ENCODE measurements around the gene AIFM3. TPM values are rescaled to one million over a fixed set of nuclear protein-coding genes. Genes with fewer than 3 reads are reported as not detected.
"Not testable (repeated sequence)": the region's sequence is repeated elsewhere in the genome, so short reads cannot be mapped to it uniquely, and the experiment has no call there.

Gene AIFM3
- polyA plus RNA-seq, 1 donor = 0.68 TPM

DNA sequence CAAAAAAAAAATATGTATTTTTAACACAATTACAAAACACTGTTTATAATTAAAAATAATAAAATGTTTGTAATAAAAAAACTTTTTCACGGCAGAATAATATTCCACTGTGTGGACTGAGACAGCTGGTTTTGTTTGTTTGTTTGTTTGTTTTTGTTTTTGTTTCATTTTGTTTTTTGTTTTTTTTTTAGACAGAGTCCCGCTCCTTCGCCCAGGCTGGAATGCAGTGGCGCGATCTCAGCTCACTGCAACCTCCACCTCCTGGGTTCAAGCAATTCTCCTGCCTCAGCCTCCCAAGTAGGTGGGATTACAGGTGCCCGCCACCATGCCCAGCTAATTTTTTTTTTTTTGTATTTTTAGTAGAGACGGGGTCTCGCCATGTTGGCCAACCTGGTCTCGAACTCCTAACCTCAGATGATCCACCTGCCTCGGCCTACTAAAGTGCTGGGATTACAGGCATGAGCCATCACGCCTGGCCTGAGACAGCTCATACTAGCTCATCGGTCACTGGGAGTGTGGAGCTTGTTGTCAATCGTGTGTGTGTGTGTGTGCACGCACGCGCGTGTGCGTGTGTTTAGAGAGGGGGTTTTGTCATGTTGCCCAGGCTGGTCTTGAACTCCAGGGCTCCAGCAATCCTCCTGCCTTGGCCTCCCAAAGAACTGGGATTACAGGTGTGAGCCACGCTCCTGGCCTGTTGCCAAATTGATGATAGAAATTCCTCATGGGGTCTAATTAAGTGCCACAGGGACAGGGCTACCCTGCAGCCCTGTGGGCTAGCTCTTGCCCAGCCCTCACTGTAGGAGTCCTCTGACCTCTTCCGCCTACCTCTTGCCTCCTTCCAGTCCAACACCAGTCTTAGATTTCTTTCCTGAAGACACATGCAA is 7.2 kb upstream of the AIFM3 start:
- no peak for DNase-seq

- DNase-seq = no peak
Observed at GRCh38 chr22:20960609-20961008, 6.4 kb upstream of the AIFM3 start.

DNA sequence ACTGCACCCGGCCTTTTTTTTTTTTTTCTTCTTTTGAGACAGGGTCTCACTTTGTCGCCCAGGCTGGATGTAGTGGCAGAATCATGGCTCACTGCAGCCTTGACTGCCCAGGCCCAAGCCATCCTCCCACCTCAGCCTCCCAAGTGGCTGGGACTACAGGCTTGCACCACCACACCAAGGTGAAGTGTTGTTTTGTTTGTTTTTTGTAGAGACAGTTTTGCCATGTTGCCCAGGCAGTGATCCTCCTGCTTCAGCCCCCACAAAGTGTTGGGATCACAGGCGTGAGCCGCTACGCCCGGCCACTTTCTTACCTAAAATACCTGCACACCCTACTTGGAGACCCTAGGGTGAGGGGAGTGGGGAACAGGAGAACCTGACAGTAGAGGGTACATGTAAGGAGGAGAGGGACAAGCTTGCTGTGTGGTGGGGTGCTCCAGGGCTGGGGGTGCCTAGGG is 4.5 kb upstream of the AIFM3 start:
- no peak for DNase-seq

DNA sequence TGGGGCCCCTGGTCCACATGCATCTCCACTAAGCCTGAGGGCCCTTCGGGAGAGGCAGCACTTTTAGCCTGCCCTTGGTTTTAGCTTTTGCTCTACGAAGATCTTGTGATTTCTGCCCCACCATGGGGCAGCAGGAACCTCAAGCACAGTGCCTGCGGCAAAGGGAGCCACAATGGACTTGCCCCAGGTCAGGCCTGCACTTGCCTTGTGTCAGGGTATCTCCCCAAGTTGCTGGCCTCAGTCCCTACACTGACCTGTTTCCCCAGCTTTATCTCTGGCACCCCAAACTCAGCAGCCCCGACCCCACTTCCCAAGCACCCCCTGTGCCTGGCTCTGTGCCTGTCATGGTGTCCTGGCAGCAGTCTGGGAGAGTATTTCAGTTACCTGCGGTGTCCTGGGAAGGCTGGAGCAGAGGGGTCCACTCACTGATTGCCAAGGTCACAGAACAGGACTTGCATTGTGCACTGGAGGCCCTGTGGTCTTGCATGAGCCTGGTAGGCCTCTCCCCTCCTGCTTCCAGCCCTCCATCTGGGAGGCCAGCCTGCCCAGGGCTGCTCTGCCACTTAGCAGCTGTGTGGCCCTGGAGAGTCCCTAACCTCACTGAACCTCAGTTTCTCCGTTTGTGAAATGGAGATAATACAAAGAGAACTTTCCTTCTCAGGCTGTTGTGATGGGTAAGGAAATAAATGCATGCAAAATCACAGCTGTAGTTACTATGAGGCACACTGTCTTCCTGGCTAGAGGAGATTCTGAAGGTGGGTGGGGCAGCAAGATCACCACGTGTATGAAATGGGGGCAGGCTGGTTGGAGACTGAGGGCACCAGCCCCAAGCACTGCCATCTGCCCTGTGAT is 3.6 kb upstream of the AIFM3 start:
- no peak for DNase-seq

GRCh38 chr22:20964090-20964798 is 2.8 kb upstream of the AIFM3 start:
- DNase-seq = no peak

DNA sequence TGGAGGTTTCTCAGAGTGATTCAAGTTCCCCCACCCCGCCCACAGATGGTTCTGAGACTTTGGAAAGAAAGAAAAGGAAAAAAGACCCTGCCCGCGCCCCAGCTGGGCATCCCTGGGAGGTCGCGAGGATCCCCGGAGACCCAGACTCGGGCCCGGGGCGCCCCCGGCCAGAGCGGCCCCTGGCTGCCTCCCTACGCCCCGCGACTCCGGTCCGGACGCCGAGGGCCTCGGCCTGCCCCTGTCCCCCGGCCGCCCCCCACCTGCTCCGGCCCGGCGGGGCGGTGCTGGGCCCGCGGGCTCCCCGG is 2.3 kb upstream of the AIFM3 start:
- DNase-seq = no peak

- DNase-seq = no peak
Observed at GRCh38 chr22:20965104-20965887, 1.8 kb upstream of the AIFM3 start.

DNA sequence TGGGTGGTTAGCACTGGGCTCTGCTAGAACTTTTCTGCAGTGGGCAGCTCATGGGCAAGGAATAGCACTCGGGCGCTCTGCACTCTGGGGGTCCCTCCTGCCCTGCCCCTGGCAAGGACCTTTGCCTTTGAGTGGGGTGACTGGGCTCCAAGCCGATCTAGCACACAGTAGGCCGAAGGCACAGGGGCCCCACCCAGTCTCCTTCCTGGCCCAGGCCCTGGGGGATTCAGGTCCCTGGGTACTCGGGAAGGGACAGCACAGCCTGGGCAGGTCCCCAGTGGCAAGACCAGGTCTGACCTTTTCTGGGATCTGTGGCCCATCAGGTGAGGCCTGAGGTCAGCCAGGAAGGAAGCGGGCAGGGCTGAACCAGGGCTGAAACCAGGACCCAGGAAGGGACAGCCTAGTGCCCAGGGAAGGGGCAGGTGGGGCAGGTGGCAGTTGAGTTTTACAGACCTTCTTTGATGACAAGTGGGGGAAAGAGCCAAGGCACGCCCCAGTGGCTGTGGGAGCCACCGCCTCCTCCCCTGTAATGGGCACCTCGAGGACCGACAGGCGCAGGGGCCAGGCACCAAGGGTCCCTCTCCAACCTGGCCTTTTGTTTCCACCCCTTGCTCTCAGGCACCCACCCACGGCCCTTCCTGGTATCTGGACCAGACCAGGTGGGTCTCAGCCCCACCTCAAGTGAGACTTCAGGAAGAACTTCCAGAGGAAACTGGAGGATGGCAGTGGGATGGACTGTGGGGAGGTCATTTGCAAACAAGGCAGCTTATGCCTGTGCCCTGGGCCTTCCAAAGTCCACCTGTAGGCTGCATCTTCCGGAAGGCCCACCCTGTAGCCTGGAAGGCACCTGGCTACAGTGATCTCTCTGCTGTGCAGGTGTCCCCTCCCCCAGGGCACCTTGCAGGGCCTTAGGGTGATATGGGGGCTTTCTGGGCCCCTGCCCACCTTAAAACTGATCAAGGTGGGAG is 883 bp upstream of the AIFM3 start:
- DNase-seq = no peak

GRCh38 chr22:20967697-20968211 is 699 bp downstream of the AIFM3 start:
- no peak for DNase-seq

GRCh38 chr22:20968281-20968977 is 1.4 kb downstream of the AIFM3 start:
- no peak for DNase-seq

DNA sequence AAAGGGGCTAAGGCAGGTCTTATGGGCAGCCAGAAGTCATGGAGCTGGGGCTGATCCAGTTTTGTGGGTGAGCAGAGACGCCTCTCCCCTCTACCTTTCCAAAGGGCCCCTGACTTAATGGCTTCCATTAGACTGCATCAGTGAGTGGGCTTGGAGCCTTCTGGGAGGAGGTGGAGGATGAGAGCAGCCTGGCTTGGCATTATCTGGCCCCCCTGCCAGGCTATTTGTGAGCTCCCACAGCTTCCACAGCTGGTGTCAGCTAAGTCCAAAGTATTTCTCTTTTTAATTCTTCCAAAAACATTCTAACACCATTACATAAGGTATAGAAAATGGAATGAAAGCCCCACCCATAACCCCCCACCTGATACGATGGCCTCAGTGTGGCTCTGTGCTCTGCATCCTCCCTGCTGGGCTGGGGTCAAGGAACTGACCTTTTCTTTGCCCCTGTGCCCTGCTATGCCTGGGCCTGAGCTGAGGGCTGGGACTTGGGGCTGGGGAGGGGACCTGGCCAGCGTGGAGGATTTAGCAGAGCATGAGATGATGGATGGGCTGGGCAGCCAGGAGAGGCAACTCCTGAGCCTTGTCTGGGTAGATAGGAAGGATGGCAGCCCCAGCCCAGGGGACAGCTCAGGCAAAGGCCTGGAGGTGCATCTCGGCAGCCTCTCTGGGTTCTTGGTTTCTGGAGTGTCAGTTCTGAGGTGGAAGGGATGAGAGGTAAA is 4.0 kb downstream of the AIFM3 start:
- DNase-seq = no peak

DNA sequence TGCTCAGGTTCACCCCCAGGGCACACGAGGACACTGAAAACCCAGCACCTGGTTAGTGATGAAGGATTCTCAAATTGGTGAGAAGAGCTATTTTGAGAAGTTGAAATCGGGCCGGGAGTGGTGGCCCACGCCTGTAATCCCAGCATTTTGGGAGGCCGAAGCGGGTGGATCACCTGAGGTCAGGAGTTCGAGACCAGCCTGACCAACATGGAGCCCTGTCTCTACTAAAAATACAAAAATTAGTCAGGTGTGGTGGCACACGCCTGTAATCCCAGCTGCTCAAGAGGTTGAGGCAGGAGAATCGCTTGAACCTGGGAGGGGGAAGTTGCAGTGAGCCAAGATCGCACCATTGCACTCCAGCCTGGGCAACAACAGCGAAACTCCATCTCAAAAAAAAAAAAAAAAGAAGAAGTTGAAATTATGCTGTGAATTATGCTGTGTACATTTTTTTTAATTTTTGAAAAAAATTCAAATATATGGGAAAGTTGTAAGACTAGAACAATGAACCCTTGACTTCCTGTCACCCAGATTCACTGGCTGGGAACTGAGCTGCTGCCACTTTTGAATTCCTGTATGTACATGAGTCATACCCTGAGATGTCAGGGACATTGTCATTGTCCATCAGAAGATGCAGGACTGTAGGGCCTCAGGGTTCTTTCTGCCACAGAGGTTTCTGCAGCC is 5.1 kb downstream of the AIFM3 start:
- DNase-seq = not testable (repeated sequence)

DNA sequence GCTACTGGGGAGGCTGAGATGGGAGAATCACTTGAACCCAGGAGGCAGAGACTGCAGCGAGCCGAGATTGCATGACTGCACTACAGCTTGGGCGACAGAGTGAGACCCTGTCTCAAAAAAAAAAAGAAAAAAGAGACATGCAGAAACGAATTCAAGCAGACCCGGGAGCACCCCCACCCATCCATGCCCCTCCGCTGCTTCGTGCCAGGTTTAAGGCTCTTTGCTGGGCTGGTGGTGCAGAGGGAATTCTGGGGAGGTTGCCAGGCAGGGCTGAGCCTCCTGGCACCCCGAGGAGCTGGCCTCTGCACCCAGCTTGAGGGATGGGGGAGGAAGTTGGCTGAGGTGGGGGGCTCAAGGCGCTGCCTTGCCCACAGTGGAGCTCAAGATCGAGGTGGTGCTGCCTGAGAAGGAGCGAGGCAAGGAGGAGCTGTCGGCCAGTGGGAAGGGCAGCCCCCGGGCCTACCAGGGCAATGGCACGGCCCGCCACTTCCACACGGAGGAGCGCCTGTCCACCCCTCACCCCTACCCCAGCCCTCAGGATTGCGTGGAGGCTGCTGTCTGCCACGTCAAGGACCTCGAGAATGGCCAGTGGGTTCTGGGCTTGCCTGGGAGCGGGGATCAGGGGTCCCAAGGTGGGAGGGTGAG is 6.0 kb downstream of the AIFM3 start:
- DNase-seq = no peak

DNA sequence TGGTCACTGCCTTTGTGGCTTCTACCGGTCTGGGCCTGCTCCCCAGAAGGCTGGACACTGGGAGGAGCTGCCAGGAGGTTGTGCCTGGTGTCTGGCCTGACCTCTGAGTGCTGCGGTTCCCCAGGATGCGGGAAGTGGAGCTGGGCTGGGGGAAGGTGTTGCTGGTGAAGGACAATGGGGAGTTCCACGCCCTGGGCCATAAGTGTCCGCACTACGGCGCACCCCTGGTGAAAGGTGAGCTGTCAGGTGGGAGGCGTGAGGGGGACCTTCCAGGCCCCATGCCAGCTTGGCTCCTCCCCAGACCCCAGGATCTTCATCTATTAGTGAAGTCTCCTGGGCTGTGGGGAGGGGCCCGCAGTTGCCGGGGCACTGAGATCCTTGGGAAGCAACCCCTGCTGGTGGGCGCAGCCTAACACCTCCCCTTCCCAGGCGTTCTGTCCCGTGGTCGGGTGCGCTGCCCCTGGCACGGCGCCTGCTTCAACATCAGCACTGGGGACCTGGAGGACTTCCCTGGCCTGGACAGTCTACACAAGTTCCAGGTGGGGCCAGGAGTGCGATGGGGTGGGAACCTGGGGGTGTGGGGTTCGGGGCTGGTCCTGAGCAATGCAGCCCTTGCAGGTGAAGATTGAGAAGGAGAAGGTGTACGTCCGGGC is 6.7 kb downstream of the AIFM3 start:
- no peak for DNase-seq

DNA sequence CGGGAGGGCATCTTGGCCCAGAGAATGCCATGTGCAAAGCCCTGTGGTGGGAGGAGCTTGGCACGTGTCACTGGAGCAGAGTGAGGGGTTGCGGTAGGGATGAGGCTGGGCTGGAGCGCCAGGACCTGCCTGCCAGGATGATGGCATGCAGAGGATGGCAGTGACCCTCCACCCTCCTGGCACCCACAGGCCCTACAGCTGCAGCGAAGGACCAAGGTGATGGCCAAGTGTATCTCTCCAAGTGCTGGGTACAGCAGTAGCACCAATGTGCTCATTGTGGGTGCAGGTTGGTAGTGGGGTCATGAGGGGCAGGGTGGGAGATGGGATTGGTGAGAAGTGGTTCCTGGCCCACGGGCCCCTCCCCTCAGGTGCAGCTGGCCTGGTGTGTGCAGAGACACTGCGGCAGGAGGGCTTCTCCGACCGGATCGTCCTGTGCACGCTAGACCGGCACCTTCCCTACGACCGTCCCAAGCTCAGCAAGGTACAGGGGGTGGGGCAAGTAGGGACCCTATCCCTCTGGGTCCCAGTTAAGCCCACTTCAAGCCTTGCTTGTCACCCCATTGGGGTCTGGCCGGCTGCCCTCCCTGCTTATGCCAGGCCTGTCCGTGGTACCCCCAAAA is 7.4 kb downstream of the AIFM3 start:
- DNase-seq = no peak

DNA sequence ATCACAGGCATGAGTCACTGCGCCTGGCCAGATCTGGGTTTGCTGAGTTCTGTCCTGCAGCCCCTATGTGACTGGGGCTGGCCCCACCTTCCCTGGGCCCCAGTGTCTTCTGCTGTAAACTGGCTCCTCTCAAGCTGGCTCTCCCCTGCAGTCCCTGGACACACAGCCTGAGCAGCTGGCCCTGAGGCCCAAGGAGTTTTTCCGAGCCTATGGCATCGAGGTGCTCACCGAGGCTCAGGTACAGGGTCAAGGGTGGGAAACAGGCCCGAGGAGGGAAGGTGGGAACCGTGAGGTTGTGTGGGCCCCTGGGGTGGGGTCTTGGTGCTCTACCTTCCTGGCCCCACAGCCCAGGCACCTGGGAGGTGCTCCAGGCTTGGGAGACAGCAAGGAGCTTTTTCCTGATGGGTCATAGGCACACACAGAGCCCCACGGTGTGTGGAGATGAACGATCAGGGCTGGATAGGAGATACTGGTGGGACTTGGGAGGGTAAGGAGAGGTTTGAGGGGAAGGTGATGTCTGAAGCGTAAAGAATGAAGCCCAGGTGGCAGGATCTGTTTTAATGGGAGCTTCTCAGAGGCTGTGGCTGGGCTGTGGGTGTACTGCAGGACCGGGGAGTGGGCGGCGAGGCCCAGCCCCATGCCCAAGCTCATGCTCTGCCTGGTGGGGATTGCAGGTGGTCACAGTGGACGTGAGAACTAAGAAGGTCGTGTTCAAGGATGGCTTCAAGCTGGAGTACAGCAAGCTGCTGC is 8.7 kb downstream of the AIFM3 start:
- no peak for DNase-seq
